Activated CD8-positive, alpha-beta T cell treated with anti-CD3 and anti-CD28 coated beads for 36 hours (primary cell): ENCODE data around the gene LIFR. TPM values are rescaled to one million over a fixed set of nuclear protein-coding genes. Genes with fewer than 3 reads are reported as not detected.

ENCODE experiments used
- ATAC-seq: fragments of 200-7000 bp; cut with Tn5 transposase; one replicate; pipeline ENCODE4 v1.10.0; 2021; ENCODE audit warnings: mild to moderate bottlenecking, moderate library complexity
- CTCF ChIA-PET: fragments of 350-600 bp; sonication (Branson Sonifier 250); formaldehyde crosslinking; loops from one replicate; lab custom pipeline; 2021; ENCODE audit warnings: antibody characterized with exemption; lab: Charles Lee
- POLR2A ChIA-PET: fragments of 350-600 bp; sonication (Branson Sonifier 250); formaldehyde crosslinking; loops from one replicate; lab custom pipeline; 2021; ENCODE audit warnings: antibody characterized with exemption; lab: Charles Lee
- DNase-seq: peaks from one replicate; pipeline ENCODE4 v3.0.0-alpha.2; 2020
- H3K27ac Mint-ChIP-seq: one replicate; pipeline ENCODE4 v1.8.0; 2021; ENCODE audit warnings: mild to moderate bottlenecking, mixed read lengths
- H3K27me3 Mint-ChIP-seq: one replicate; pipeline ENCODE4 v1.8.0; 2021; ENCODE audit warnings: mixed read lengths
- H3K36me3 Mint-ChIP-seq: one replicate; pipeline ENCODE4 v1.8.0; 2021; ENCODE audit warnings: low read depth, mixed read lengths
- H3K4me1 Mint-ChIP-seq: one replicate; pipeline ENCODE4 v1.8.0; 2021; ENCODE audit warnings: low read depth, mixed read lengths
- H3K4me3 Mint-ChIP-seq: one replicate; pipeline ENCODE4 v1.8.0; 2021; ENCODE audit warnings: mild to moderate bottlenecking, moderate library complexity, mixed read lengths
- H3K9me3 Mint-ChIP-seq: one replicate; pipeline ENCODE4 v1.8.0; 2021; ENCODE audit warnings: mixed read lengths
- intact Hi-C: fragments of 100-400 bp; cut with micrococcal nuclease; formaldehyde crosslinking; loops from one replicate; pipeline ENCODE4 v1.10.0; 2022
- total RNA-seq, 2 experiments: library from RNA; stranded (reverse); gene quantifications; one replicate each; pipeline ENCODE4 v1.2.3, GENCODE V29; 2021
- TF ChIP-seq, protein P1 (sequence below): fragments of 200-600 bp; IDR thresholded peaks from one replicate; pipeline ENCODE4 v1.8.0; 2022; ENCODE audit warnings: antibody characterized with exemption, mild to moderate bottlenecking

LIFR gene
- not detected for total RNA-seq

DNA sequence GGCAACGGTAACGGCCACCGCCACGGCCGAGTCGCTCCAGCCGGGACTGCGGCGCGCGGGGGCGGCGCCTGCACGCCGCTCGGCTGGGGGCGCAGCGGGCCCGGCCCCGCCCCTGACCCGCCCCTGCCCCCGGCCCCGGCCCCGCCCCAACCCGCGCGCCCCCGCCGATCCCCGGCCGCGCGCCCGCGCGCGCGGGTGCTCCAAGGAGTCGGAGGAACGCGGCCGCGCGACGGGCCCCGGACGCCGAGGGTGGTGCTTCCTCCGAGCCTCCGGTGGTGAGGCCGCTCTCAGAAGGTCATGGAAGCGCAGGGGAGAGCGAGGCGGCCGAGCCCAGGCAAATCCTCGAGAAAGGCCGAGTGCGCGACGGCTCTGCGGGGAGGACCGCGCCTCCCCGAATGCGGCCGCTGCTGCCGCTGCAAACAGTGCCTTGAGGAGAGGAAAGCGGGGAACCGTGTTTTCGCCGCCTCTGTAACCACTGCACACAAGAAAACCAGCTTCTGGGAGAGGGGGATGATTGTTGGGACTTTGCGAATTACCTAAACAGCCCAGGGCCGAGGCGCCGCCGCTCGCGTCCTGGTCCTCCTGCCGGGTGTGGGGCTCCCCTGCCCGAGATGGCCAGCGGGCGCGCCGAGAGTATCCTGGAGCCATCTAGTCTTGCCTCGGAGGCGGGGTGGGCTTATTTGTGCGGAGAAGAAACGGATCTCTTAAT is at the start of gene LIFR:
TSS of gene LIFR (minus strand) at position 48 of the 709 bp plus-strand sequence. CDS start 25,999 bp downstream, outside the sequence.
- peaks cover 61% of the 10 kb centered on the region for H3K27me3 Mint-ChIP-seq
- H3K4me3 Mint-ChIP-seq, result peak within 1 kb of the TSS; percentile 71
- ATAC-seq (peak; percentile 77), DNase-seq (peak; percentile 58)
- TF ChIP-seq, protein P1, sequence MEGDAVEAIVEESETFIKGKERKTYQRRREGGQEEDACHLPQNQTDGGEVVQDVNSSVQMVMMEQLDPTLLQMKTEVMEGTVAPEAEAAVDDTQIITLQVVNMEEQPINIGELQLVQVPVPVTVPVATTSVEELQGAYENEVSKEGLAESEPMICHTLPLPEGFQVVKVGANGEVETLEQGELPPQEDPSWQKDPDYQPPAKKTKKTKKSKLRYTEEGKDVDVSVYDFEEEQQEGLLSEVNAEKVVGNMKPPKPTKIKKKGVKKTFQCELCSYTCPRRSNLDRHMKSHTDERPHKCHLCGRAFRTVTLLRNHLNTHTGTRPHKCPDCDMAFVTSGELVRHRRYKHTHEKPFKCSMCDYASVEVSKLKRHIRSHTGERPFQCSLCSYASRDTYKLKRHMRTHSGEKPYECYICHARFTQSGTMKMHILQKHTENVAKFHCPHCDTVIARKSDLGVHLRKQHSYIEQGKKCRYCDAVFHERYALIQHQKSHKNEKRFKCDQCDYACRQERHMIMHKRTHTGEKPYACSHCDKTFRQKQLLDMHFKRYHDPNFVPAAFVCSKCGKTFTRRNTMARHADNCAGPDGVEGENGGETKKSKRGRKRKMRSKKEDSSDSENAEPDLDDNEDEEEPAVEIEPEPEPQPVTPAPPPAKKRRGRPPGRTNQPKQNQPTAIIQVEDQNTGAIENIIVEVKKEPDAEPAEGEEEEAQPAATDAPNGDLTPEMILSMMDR, result no peak
- intact Hi-C loops, result no loop called here
- CTCF ChIA-PET, result interaction anchor here (0.7 to 0.9 kb wide), 2 partner anchors 17 to 115 kb away, joined by 3 read pairs; no protein-coding TSS in a partner anchor
- H3K9me3 Mint-ChIP-seq, result no peaks in the 10 kb centered on the region
- no peak within 1 kb of the TSS for H3K27ac Mint-ChIP-seq
- H3K4me1 Mint-ChIP-seq, result peaks cover 9% of the 10 kb centered on the region
- no peaks in the 10 kb centered on the region for H3K36me3 Mint-ChIP-seq
- POLR2A ChIA-PET, result no interaction called here

DNA sequence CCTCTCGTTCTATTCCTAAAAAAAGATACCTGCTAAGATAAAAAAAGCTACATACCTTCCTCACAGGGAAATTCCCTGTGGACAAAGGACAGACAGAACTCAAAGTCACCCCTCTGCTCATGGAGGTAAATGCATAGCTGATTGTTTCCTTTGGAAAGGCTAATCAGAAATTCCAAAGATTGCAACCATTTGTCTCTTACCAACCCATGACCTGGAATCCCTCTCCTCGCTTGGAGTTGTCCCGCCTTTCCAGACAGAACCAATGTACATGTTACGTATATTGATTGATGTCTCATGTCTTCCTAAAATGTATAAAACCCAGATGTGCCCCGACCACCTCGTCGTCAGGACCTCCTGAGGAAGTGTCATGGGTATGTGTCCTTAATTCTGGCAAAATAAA is 49.2 kb upstream of the LIFR start:
- no peak for ATAC-seq
- no peak overlapping the region for H3K4me3 Mint-ChIP-seq
- no peaks in the 10 kb centered on the region for H3K4me1 Mint-ChIP-seq
- ChIA-PET POLR2A (no interaction called here), CTCF (no interaction called here)
- no peaks in the 10 kb centered on the region for H3K9me3 Mint-ChIP-seq
- no peak overlapping the region for H3K27ac Mint-ChIP-seq
- H3K27me3 Mint-ChIP-seq, result peaks cover 8% of the 10 kb centered on the region
- no peak for DNase-seq
- no peaks in the 10 kb centered on the region for H3K36me3 Mint-ChIP-seq
- intact Hi-C loops, result no loop called here
- TF ChIP-seq, protein P1, result no peak

GRCh38 chr5:38603691-38604090 is 47.2 kb upstream of the LIFR start:
- TF ChIP-seq, protein P1, result no peak
- intact Hi-C loops, result no loop called here
- H3K36me3 Mint-ChIP-seq, result no peaks in the 10 kb centered on the region
- no peak overlapping the region for H3K4me3 Mint-ChIP-seq
- H3K27me3 Mint-ChIP-seq, result peaks cover 10% of the 10 kb centered on the region
- ChIA-PET CTCF (no interaction called here), POLR2A (no interaction called here)
- no peak for ATAC-seq
- no peaks in the 10 kb centered on the region for H3K9me3 Mint-ChIP-seq
- H3K27ac Mint-ChIP-seq, result no peak overlapping the region
- H3K4me1 Mint-ChIP-seq, result no peaks in the 10 kb centered on the region
- DNase-seq, result no peak

DNA sequence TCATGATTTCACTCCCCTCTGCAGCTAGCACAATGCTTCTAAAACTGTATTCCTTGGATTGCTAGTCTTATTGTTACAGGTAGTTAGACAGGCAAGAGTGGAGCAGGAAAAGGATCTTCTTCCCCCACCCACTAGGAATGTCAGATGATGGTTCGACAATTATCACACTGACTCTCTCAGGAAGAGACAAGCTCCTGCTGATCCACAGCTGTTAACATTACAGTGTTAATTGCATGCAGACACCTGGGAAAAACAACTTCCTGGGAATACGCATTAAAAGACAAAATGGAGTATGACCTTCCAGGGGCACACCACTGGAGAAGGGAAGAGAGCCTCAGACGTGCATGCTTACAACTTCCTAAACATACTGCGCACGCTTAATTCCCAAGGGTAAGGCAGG is 46.2 kb upstream of the LIFR start:
- intact Hi-C loops, result no loop called here
- H3K9me3 Mint-ChIP-seq, result no peaks in the 10 kb centered on the region
- H3K27ac Mint-ChIP-seq, result no peak overlapping the region

GRCh38 chr5:38601863-38602298 is 45.4 kb upstream of the LIFR start:
- POLR2A ChIA-PET, result no interaction called here
- TF ChIP-seq, protein P1, result no peak
- CTCF ChIA-PET, result no interaction called here
- Mint-ChIP-seq H3K9me3 (no peaks in the 10 kb centered on the region), H3K27ac (no peak overlapping the region), H3K4me1 (no peaks in the 10 kb centered on the region), H3K27me3 (peaks cover 10% of the 10 kb centered on the region), H3K36me3 (no peaks in the 10 kb centered on the region), H3K4me3 (no peak overlapping the region)
- ATAC-seq, result no peak
- DNase-seq, result no peak
- intact Hi-C loops, result no loop called here

More for the DNA sequence above, 46.2 kb upstream of the LIFR start:
- Mint-ChIP-seq H3K4me3 (no peak overlapping the region), H3K4me1 (no peaks in the 10 kb centered on the region), H3K27me3 (peaks cover 10% of the 10 kb centered on the region), H3K36me3 (no peaks in the 10 kb centered on the region)
- ChIA-PET POLR2A (no interaction called here), CTCF (no interaction called here)
- DNase-seq (no peak), ATAC-seq (no peak)
- TF ChIP-seq, protein P1, result no peak
